C1 segment of cervical spinal cord (tissue), 14 donors: ENCODE results near the gene KLHDC2.
"Not testable (repeated sequence)": the region's sequence is repeated elsewhere in the genome, so short reads cannot be mapped to it uniquely, and the experiment has no call there.

ENCODE experiments used
- DNase-seq, 14 donors: peaks; one replicate each; lab custom pipeline; 2025; lab: John Stamatoyannopoulos, UW

The KLHDC2 gene

GRCh38 chr14:49778421-49778820 is 10.5 kb downstream of the KLHDC2 start:
- DNase-seq, result no peak

GRCh38 chr14:49781040-49781439 is 13.1 kb downstream of the KLHDC2 start:
- DNase-seq, result not testable (repeated sequence)

- DNase-seq, result no peak
These were observed 15.6 kb downstream of the KLHDC2 start for GRCh38 chr14:49783394-49784014.

- no peak for DNase-seq
These were observed 18.4 kb downstream of the KLHDC2 start for GRCh38 chr14:49786315-49786714.

GRCh38 chr14:49792618-49793017 is 24.7 kb downstream of the KLHDC2 start:
- DNase-seq, result no peak

- DNase-seq, result no peak
These were observed 28.1 kb downstream of the KLHDC2 start for GRCh38 chr14:49796025-49796424.

GRCh38 chr14:49808780-49809179 is 40.8 kb downstream of the KLHDC2 start:
- no peak for DNase-seq

- not testable (repeated sequence) for DNase-seq
These were observed 48.2 kb downstream of the KLHDC2 start for GRCh38 chr14:49816118-49816517.

- DNase-seq, result no peak
These were observed 48.9 kb downstream of the KLHDC2 start for GRCh38 chr14:49816844-49817243.

GRCh38 chr14:49820176-49820575 is 52.2 kb downstream of the KLHDC2 start:
- DNase-seq, result no peak

- DNase-seq, result no peak
These were observed 60.7 kb downstream of the KLHDC2 start for GRCh38 chr14:49828640-49829039.
